OCI-LY7 (cell line): ENCODE measurements around the gene RHBDD3. TPM values are rescaled to one million over a fixed set of nuclear protein-coding genes. Genes with fewer than 3 reads are reported as not detected.

Source experiments
- BruUV-seq: library from RNA; stranded (reverse); fragments of 400-500 nt; replicated peaks from 2 replicates; lab custom pipeline; 2021; lab: Mats Ljungman, UMichigan
- CTCF ChIA-PET: fragments of 300-600 bp; sonication (Branson Sonifier 250); formaldehyde crosslinking; loops from one replicate; lab custom pipeline; 2022; ENCODE audit warnings: antibody characterized with exemption; ENCODE audit not compliant: unreplicated experiment; lab: Charles Lee
- POLR2A ChIA-PET: fragments of 300-600 bp; sonication (Branson Sonifier 250); formaldehyde crosslinking; loops from one replicate; lab custom pipeline; 2022; ENCODE audit warnings: antibody characterized with exemption; lab: Charles Lee
- DNase-seq: peaks from one replicate; pipeline ENCODE4 v3.0.0-alpha.2; 2015; ENCODE audit warnings: low spot score
- H2AFZ ChIP-seq: fragments of 200-600 bp; sonication (generic), shearing (Covaris generic); 2 replicates; pipeline ENCODE4 v1.6.1; 2014; ENCODE audit warnings: mild to moderate bottlenecking, antibody characterized with exemption, low read length, moderate library complexity
- H3K27ac ChIP-seq: fragments of 200-600 bp; sonication (generic); 2 replicates; pipeline ENCODE4 v1.5.1; 2014; ENCODE audit warnings: mixed run types, low read depth, mild to moderate bottlenecking, moderate library complexity, low read length, inconsistent platforms; ENCODE audit not compliant: poor library complexity, severe bottlenecking
- H3K36me3 ChIP-seq: fragments of 200-600 bp; sonication (generic); 2 replicates; pipeline ENCODE4 v1.6.1; 2014; ENCODE audit warnings: mild to moderate bottlenecking, antibody characterized with exemption, low read length, moderate library complexity, mixed read lengths; ENCODE audit not compliant: insufficient read depth
- H3K4me1 ChIP-seq: fragments of 200-600 bp; sonication (generic); 2 replicates; pipeline ENCODE4 v1.5.1; 2014; ENCODE audit warnings: mild to moderate bottlenecking, low read length; ENCODE audit not compliant: insufficient read depth, poor library complexity, severe bottlenecking
- H3K4me2 ChIP-seq: fragments of 200-600 bp; sonication (generic); 2 replicates; pipeline ENCODE4 v1.6.1; 2014; ENCODE audit warnings: mild to moderate bottlenecking, low read length
- H3K4me3 ChIP-seq: fragments of 200-600 bp; sonication (generic); 2 replicates; pipeline ENCODE4 v1.5.1; 2014; ENCODE audit warnings: mild to moderate bottlenecking, low read depth, low read length; ENCODE audit not compliant: poor library complexity, severe bottlenecking
- H3K79me2 ChIP-seq: fragments of 200-600 bp; sonication (generic); 2 replicates; pipeline ENCODE4 v1.6.1; 2016; ENCODE audit warnings: low read depth, mild to moderate bottlenecking, low read length, moderate library complexity, mixed read lengths; ENCODE audit not compliant: insufficient read depth
- H3K9me2 ChIP-seq: fragments of 200-600 bp; sonication (generic); 2 replicates; pipeline ENCODE4 v1.6.1; 2016; ENCODE audit warnings: mild to moderate bottlenecking, low read length, mixed read lengths; ENCODE audit not compliant: insufficient read depth
- H3K9me3 ChIP-seq: fragments of 200-600 bp; sonication (generic); 2 replicates; pipeline ENCODE4 v1.6.1; 2014; ENCODE audit warnings: mild to moderate bottlenecking, mixed run types, low read length, mixed read lengths
- H4K20me1 ChIP-seq: fragments of 200-600 bp; sonication (generic); 2 replicates; pipeline ENCODE4 v1.6.1; 2014; ENCODE audit warnings: mild to moderate bottlenecking, antibody characterized with exemption, low read length, moderate library complexity, mixed read lengths; ENCODE audit not compliant: insufficient read depth
- CTCF ChIP-seq: fragments of 200-600 bp; sonication (generic); conservative IDR thresholded peaks from 2 replicates; pipeline ENCODE4 v1.5.1; 2014; ENCODE audit warnings: mild to moderate bottlenecking, antibody characterized with exemption, low read length, moderate library complexity, mixed read lengths
- EZH2phosphoT487 ChIP-seq: fragments of 200-600 bp; sonication (generic); IDR thresholded peaks from 2 replicates; pipeline ENCODE4 v1.6.1; 2018; ENCODE audit warnings: low read depth, borderline replicate concordance, mild to moderate bottlenecking, mixed run types, antibody characterized with exemption, low read length, moderate library complexity, mixed read lengths
- intact Hi-C: fragments of 100-400 bp; cut with micrococcal nuclease; formaldehyde crosslinking; loops from one replicate; pipeline ENCODE4 v1.10.0; 2022; ENCODE audit not compliant: unreplicated experiment
- total RNA-seq, 2 experiments: library from RNA; depleted of rRNA in 1 of 2; stranded (reverse); fragments of >200 nt in 1 of 2; shearing (Covaris generic) in 1 of 2; gene quantifications; 2 replicates each; pipeline ENCODE4 v1.2.3, GENCODE V29; 2014 to 2022

Gene RHBDD3
- total RNA-seq, 2 experiments from 2014 or later: 39.2 to 44.5 TPM

GRCh38 chr22:29245626-29246385 is 22.0 kb downstream of the RHBDD3 start:
- Histone ChIP-seq H3K36me3 (no peaks in the 10 kb centered on the region), H3K4me1 (no peaks in the 10 kb centered on the region), H3K4me3 (no peak overlapping the region), H4K20me1 (no peaks in the 10 kb centered on the region), H3K4me2 (no peak overlapping the region), H3K9me2 (no peaks in the 10 kb centered on the region), H3K9me3 (no peaks in the 10 kb centered on the region), H3K27ac (no peak overlapping the region), H3K79me2 (no peaks in the 10 kb centered on the region), H2AFZ (no peak overlapping the region)
- DNase-seq: peak; percentile 70
- POLR2A ChIA-PET: interaction anchor here (0.6 kb wide), 2 partner anchors 56 to 125 kb away, joined by 3 to 7 read pairs; no protein-coding TSS in a partner anchor
- intact Hi-C loops: loop anchor here (1.0 to 10.0 kb wide), 4 partner anchors 44 to 649 kb away; no protein-coding TSS in a partner anchor
- CTCF ChIA-PET: no interaction called here
- no TSS peak for BruUV-seq
- TF ChIP-seq EZH2phosphoT487 (no peak), CTCF (peak; percentile 92)

GRCh38 chr22:29244785-29245625 is 22.8 kb downstream of the RHBDD3 start:
- no peaks in the 10 kb centered on the region for H3K9me2 ChIP-seq
- H3K4me2 ChIP-seq: no peak overlapping the region
- no peak for TF ChIP-seq CTCF
- TF ChIP-seq EZH2phosphoT487: no peak
- H3K79me2 ChIP-seq: no peaks in the 10 kb centered on the region
- BruUV-seq: no TSS peak
- intact Hi-C loops: loop anchor here (1.0 to 10.0 kb wide), 4 partner anchors 43 to 648 kb away; no protein-coding TSS in a partner anchor
- H4K20me1 ChIP-seq: no peaks in the 10 kb centered on the region
- H3K9me3 ChIP-seq: no peaks in the 10 kb centered on the region
- no peak overlapping the region for H2AFZ ChIP-seq
- no peaks in the 10 kb centered on the region for H3K4me1 ChIP-seq
- H3K27ac ChIP-seq: no peak overlapping the region
- H3K36me3 ChIP-seq: no peaks in the 10 kb centered on the region
- no peak for DNase-seq
- ChIA-PET CTCF (no interaction called here), POLR2A (interaction anchor here (0.6 kb wide), 2 partner anchors 56 to 126 kb away, joined by 3 to 7 read pairs; no protein-coding TSS in a partner anchor)
- H3K4me3 ChIP-seq: no peak overlapping the region
